HG03135 (cell line): ENCODE data around the gene OR10K2.

ENCODE experiments used
- ATAC-seq: cut with Tn5 transposase; IDR thresholded peaks from one replicate; pipeline ENCODE4 v1.9.1; 2021; ENCODE audit warnings: mild to moderate bottlenecking, moderate library complexity; ENCODE audit not compliant: unreplicated experiment

Gene OR10K2

DNA sequence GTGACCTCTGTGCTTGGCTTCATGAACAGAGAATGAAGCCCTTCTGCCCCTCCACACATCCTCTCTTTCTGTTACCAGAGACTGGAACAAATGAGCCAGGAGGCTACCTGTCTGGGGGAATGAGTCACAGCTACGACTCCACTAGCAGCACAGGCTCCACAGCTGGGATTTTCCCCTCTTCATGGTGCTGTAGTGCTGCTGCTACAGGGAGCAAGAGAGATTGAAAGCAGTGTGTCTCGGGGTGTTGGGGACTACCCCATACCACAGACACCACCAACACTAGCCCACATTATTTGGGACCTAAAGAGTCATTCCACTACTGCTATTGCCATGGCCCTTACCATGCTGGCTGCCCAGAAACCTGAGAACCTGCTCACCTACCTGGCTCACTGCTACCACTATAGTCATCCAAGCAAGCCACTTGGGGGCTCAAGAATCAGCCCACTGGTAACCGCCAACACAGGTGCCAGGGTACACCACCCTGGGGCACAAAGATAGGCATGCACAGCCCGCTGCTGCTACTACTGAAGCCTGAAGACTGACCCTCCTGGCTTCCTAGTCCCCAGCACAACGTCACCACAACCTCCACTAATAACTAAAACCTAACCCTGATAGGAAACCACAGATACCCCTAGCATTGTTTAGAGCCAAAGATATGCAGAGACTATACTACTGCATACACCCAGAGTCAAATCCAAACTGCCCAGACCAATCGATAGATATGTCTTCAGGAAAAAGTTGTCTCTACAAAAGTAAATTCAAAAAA is 54.7 kb downstream of the OR10K2 start:
- ATAC-seq: peak; percentile 96
